Activated naive CD4-positive, alpha-beta T cell treated with anti-CD3 and anti-CD28 coated beads, Interleukin-2, amount 50 U/mL, for 24 hours (primary cell): Measurements from ENCODE around the gene CCDC85B.

Source experiments
- H3K27ac Mint-ChIP-seq: one replicate; pipeline ENCODE4 v1.8.0; 2021; ENCODE audit warnings: mild to moderate bottlenecking, mixed read lengths
- H3K27me3 Mint-ChIP-seq: one replicate; pipeline ENCODE4 v1.8.0; 2021; ENCODE audit warnings: mixed read lengths
- H3K36me3 Mint-ChIP-seq: one replicate; pipeline ENCODE4 v1.8.0; 2021; ENCODE audit warnings: mixed read lengths
- H3K4me1 Mint-ChIP-seq: one replicate; pipeline ENCODE4 v1.8.0; 2021; ENCODE audit warnings: mixed read lengths
- H3K4me3 Mint-ChIP-seq: one replicate; pipeline ENCODE4 v1.8.0; 2021; ENCODE audit warnings: mild to moderate bottlenecking, mixed read lengths
- H3K9me3 Mint-ChIP-seq: one replicate; pipeline ENCODE4 v1.8.0; 2021; ENCODE audit warnings: mixed read lengths

CCDC85B gene

GRCh38 chr11:65854852-65855837, 35.3 kb upstream of the CCDC85B start:
- Mint-ChIP-seq H3K9me3 (no peaks in the 10 kb centered on the region), H3K27me3 (no peaks in the 10 kb centered on the region), H3K36me3 (peaks cover 26% of the 10 kb centered on the region), H3K27ac (peak overlapping the region; percentile 51), H3K4me1 (peaks cover 49% of the 10 kb centered on the region), H3K4me3 (peak overlapping the region; percentile 94)

GRCh38 chr11:65855927-65856363, 34.5 kb upstream of the CCDC85B start:
- Mint-ChIP-seq H3K4me1 (peaks cover 51% of the 10 kb centered on the region), H3K27me3 (no peaks in the 10 kb centered on the region), H3K4me3 (peak overlapping the region; percentile 94), H3K27ac (peak overlapping the region; percentile 61), H3K36me3 (peaks cover 28% of the 10 kb centered on the region), H3K9me3 (no peaks in the 10 kb centered on the region)

- Mint-ChIP-seq H3K36me3 (peaks cover 24% of the 10 kb centered on the region), H3K27ac (peak overlapping the region; percentile 61), H3K4me1 (peaks cover 60% of the 10 kb centered on the region), H3K9me3 (no peaks in the 10 kb centered on the region), H3K27me3 (no peaks in the 10 kb centered on the region), H3K4me3 (peak overlapping the region; percentile 94)
Measured at GRCh38 chr11:65856689-65857499, 33.6 kb upstream of the CCDC85B start.

- Mint-ChIP-seq H3K4me3 (peak overlapping the region; percentile 94), H3K27ac (peak overlapping the region; percentile 51), H3K27me3 (no peaks in the 10 kb centered on the region), H3K4me1 (peaks cover 60% of the 10 kb centered on the region), H3K9me3 (no peaks in the 10 kb centered on the region), H3K36me3 (peaks cover 20% of the 10 kb centered on the region)
Measured at GRCh38 chr11:65857500-65857852, 33.0 kb upstream of the CCDC85B start.

GRCh38 chr11:65857853-65858680, 32.4 kb upstream of the CCDC85B start, which contains the start of gene CFL1:
TSS of gene CFL1 (minus strand) at chr11:65858180. CDS start at chr11:65858099, 81 bp downstream.
- Mint-ChIP-seq H3K4me1 (peaks cover 66% of the 10 kb centered on the region), H3K36me3 (peaks cover 24% of the 10 kb centered on the region), H3K4me3 (peak within 1 kb of the TSS; percentile 95), H3K9me3 (no peaks in the 10 kb centered on the region), H3K27ac (peak within 1 kb of the TSS; percentile 98), H3K27me3 (no peaks in the 10 kb centered on the region)

GRCh38 chr11:65858681-65859087, 31.8 kb upstream of the CCDC85B start:
- Mint-ChIP-seq H3K27ac (peak overlapping the region; percentile 98), H3K27me3 (no peaks in the 10 kb centered on the region), H3K9me3 (no peaks in the 10 kb centered on the region), H3K4me3 (peak overlapping the region; percentile 95), H3K4me1 (peaks cover 61% of the 10 kb centered on the region), H3K36me3 (peaks cover 24% of the 10 kb centered on the region)

GRCh38 chr11:65859095-65859811, 31.2 kb upstream of the CCDC85B start:
- H3K9me3 Mint-ChIP-seq = no peaks in the 10 kb centered on the region

GRCh38 chr11:65859812-65860277, 30.6 kb upstream of the CCDC85B start:
- peak overlapping the region; percentile 95 for H3K4me3 Mint-ChIP-seq
- peaks cover 49% of the 10 kb centered on the region for H3K4me1 Mint-ChIP-seq
- H3K9me3 Mint-ChIP-seq = no peaks in the 10 kb centered on the region
- peaks cover 19% of the 10 kb centered on the region for H3K36me3 Mint-ChIP-seq
- H3K27me3 Mint-ChIP-seq = no peaks in the 10 kb centered on the region
- H3K27ac Mint-ChIP-seq = peak overlapping the region; percentile 98

More at GRCh38 chr11:65859095-65859811, 31.2 kb upstream of the CCDC85B start:
- H3K36me3 Mint-ChIP-seq = peaks cover 24% of the 10 kb centered on the region
- H3K4me3 Mint-ChIP-seq = peak overlapping the region; percentile 95
- H3K27me3 Mint-ChIP-seq = no peaks in the 10 kb centered on the region
- H3K4me1 Mint-ChIP-seq = peaks cover 55% of the 10 kb centered on the region
- peak overlapping the region; percentile 98 for H3K27ac Mint-ChIP-seq

GRCh38 chr11:65860278-65861164, 30.0 kb upstream of the CCDC85B start, which contains the start of gene MUS81:
TSS of gene MUS81 (plus strand) at chr11:65860433. CDS start at chr11:65860754, 321 bp downstream.
- peaks cover 44% of the 10 kb centered on the region for H3K4me1 Mint-ChIP-seq
- H3K4me3 Mint-ChIP-seq = peak within 1 kb of the TSS; percentile 95
- H3K36me3 Mint-ChIP-seq = peaks cover 18% of the 10 kb centered on the region
- peak within 1 kb of the TSS; percentile 98 for H3K27ac Mint-ChIP-seq
- no peaks in the 10 kb centered on the region for H3K27me3 Mint-ChIP-seq
- no peaks in the 10 kb centered on the region for H3K9me3 Mint-ChIP-seq

- H3K27me3 Mint-ChIP-seq = no peaks in the 10 kb centered on the region
- H3K27ac Mint-ChIP-seq = peak overlapping the region; percentile 81
- H3K4me3 Mint-ChIP-seq = peak overlapping the region; percentile 95
- H3K4me1 Mint-ChIP-seq = peaks cover 38% of the 10 kb centered on the region
- H3K36me3 Mint-ChIP-seq = peaks cover 13% of the 10 kb centered on the region
- no peaks in the 10 kb centered on the region for H3K9me3 Mint-ChIP-seq
Measured at GRCh38 chr11:65861165-65861505, 29.3 kb upstream of the CCDC85B start.

GRCh38 chr11:65861533-65862183, 28.8 kb upstream of the CCDC85B start:
- peak overlapping the region; percentile 95 for H3K4me3 Mint-ChIP-seq
- H3K9me3 Mint-ChIP-seq = no peaks in the 10 kb centered on the region
- H3K27ac Mint-ChIP-seq = no peak overlapping the region
- H3K4me1 Mint-ChIP-seq = peaks cover 33% of the 10 kb centered on the region
- peaks cover 8% of the 10 kb centered on the region for H3K36me3 Mint-ChIP-seq
- H3K27me3 Mint-ChIP-seq = no peaks in the 10 kb centered on the region

- peaks cover 5% of the 10 kb centered on the region for H3K36me3 Mint-ChIP-seq
- peaks cover 30% of the 10 kb centered on the region for H3K4me1 Mint-ChIP-seq
- peak overlapping the region; percentile 23 for H3K4me3 Mint-ChIP-seq
- no peaks in the 10 kb centered on the region for H3K9me3 Mint-ChIP-seq
- H3K27ac Mint-ChIP-seq = no peak overlapping the region
- H3K27me3 Mint-ChIP-seq = no peaks in the 10 kb centered on the region
Measured at GRCh38 chr11:65862191-65862735, 28.2 kb upstream of the CCDC85B start.
